ENCODE results near the gene CPHXL2. TPM values are rescaled to one million over a fixed set of nuclear protein-coding genes. Genes with fewer than 3 reads are reported as not detected.

Gene CPHXL2
- total RNA-seq, 2 donors from 2014 or later: not detected

DNA sequence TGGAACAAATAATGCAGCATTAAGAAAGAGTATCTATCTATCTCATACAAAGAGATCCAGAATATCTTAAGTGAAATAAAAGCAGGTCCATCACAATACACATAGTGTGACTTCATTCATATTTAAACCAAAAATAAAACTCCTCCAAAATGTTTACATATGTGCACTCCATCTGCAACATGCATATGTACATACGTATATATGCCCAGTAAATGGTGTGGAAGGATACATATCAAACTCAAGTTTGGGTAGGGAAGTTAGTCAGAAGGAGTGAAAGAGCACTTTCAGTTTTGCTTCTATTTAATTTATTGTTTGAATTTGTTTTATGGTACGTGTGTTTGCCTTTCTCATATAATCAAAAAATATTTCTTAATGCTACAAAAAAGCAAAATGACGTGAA, 41.8 kb downstream of the CPHXL2 start:
- Histone ChIP-seq H3K27me3 (replicated peaks; ENCODE audit: insufficient read depth) (no peaks in the 10 kb centered on the region), H3K9me3 (no peaks in the 10 kb centered on the region), H3K27ac (no peak overlapping the region), H3K36me3 (peaks cover 20 to 34% of the 10 kb centered on the region in 2 donors), H3K4me1 (replicated peaks) (no peaks in the 10 kb centered on the region), H3K4me3 (no peak overlapping the region)
- no peak for TF ChIP-seq POLR2AphosphoS5 (IDR thresholded peaks at IDR 0.05)
- TF ChIP-seq, protein P1, sequence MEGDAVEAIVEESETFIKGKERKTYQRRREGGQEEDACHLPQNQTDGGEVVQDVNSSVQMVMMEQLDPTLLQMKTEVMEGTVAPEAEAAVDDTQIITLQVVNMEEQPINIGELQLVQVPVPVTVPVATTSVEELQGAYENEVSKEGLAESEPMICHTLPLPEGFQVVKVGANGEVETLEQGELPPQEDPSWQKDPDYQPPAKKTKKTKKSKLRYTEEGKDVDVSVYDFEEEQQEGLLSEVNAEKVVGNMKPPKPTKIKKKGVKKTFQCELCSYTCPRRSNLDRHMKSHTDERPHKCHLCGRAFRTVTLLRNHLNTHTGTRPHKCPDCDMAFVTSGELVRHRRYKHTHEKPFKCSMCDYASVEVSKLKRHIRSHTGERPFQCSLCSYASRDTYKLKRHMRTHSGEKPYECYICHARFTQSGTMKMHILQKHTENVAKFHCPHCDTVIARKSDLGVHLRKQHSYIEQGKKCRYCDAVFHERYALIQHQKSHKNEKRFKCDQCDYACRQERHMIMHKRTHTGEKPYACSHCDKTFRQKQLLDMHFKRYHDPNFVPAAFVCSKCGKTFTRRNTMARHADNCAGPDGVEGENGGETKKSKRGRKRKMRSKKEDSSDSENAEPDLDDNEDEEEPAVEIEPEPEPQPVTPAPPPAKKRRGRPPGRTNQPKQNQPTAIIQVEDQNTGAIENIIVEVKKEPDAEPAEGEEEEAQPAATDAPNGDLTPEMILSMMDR (IDR thresholded peaks at IDR 0.05): no peak
- no peak for TF ChIP-seq POLR2A (IDR thresholded peaks at IDR 0.05)
- intact Hi-C loops (cut with DNase I): no loop called here
- WGBS: 84% methylated on average over 3 of the region's 3 CpGs
- no peak for DNase-seq (ENCODE audit: low spot score)

DNA sequence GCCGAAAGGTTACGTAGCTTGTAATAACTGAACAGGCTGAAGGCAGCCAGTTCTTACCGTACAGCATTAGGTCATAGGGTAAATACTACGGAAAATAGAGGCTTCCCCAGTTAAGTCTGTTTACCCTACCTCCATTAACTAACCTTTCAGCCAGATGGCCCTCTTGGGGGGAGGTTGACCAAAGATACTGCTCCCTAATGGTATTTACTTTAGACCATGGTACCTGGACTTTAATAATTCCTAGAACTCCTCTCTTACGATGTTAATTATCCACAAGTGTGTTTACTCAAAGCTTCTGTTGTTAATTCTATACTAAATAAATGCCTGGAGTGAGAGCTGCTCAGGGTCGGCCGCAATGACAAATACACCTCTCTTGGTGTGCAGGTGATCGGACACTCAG, 44.0 kb downstream of the CPHXL2 start:
- no peak for DNase-seq (ENCODE audit: low spot score)
- WGBS: 74% methylated on average over 8 of the region's 8 CpGs
- intact Hi-C loops (cut with DNase I): no loop called here
- no peaks in the 10 kb centered on the region for H3K4me1 ChIP-seq (replicated peaks)
- no peak overlapping the region for H3K4me3 ChIP-seq
- TF ChIP-seq POLR2AphosphoS5 (IDR thresholded peaks at IDR 0.05): no peak
- no peak overlapping the region for H3K27ac ChIP-seq
- H3K27me3 ChIP-seq (replicated peaks; ENCODE audit: insufficient read depth): no peaks in the 10 kb centered on the region
- H3K9me3 ChIP-seq: no peaks in the 10 kb centered on the region
- peaks cover 31 to 45% of the 10 kb centered on the region in 2 donors for H3K36me3 ChIP-seq

DNA sequence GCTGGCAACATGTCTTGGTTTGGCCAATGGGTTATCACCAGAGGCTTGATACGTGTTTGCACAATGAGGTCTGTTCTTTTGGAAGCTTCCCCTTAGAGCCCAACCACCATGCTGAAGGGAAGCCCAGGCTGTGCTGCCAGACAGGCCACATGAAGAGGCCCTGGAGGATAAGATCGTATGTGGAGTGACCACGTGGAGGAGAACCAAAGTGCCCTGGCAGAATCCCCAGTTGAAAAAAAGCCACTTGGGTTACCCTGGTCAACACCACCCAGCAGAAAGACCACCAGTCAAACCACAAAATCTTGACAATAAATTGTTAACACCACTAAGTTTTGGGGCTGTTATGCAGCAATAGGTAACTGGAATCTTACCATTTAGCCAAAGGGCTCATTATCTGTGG, 46.8 kb downstream of the CPHXL2 start:
- peaks cover 32 to 36% of the 10 kb centered on the region in 2 donors for H3K36me3 ChIP-seq
- TF ChIP-seq POLR2AphosphoS5 (IDR thresholded peaks at IDR 0.05) (no peak), POLR2A (IDR thresholded peaks at IDR 0.05) (no peak)
- TF ChIP-seq, protein P1 (IDR thresholded peaks at IDR 0.05): no peak
- no peak overlapping the region for H3K4me3 ChIP-seq
- 79% methylated on average over 3 of the region's 3 CpGs for WGBS
- intact Hi-C loops (cut with DNase I): no loop called here
- H3K27ac ChIP-seq: no peak overlapping the region
- H3K4me1 ChIP-seq (replicated peaks): no peaks in the 10 kb centered on the region
- H3K9me3 ChIP-seq: no peaks in the 10 kb centered on the region
- no peaks in the 10 kb centered on the region for H3K27me3 ChIP-seq (replicated peaks; ENCODE audit: insufficient read depth)
- no peak for DNase-seq (ENCODE audit: low spot score)

DNA sequence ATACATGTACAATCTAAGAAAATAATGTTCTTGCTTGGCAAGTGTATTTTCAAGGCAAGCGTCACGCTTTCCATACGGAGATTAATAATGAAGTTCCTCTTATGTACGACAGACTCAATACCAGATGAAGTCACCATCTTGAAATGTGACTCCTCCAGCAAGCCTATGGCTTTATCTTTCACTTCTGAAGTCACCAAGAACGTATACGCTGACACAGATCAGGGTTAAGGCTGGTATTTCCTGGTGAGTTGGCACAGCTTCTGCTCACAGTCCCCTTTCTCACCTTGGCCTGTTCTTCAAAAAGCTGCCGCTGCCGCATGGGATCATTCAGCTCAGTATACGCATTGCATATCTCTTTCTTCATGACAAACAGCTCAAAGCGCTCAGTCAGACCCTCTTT, 47.7 kb downstream of the CPHXL2 start:
- Histone ChIP-seq H3K4me1 (replicated peaks) (no peaks in the 10 kb centered on the region), H3K27me3 (replicated peaks; ENCODE audit: insufficient read depth) (no peaks in the 10 kb centered on the region), H3K27ac (no peak overlapping the region), H3K9me3 (no peaks in the 10 kb centered on the region), H3K36me3 (peaks cover 32 to 33% of the 10 kb centered on the region in 2 donors), H3K4me3 (no peak overlapping the region)
- DNase-seq (ENCODE audit: low spot score): no peak
- intact Hi-C loops (cut with DNase I): loop anchor here (10.0 kb wide), 2 partner anchors 114 to 154 kb away; no protein-coding TSS in a partner anchor
- 93% methylated on average over 10 of the region's 10 CpGs for WGBS
- TF ChIP-seq, protein P1 (IDR thresholded peaks at IDR 0.05): no peak
- no peak for TF ChIP-seq POLR2AphosphoS5 (IDR thresholded peaks at IDR 0.05)
- TF ChIP-seq POLR2A (IDR thresholded peaks at IDR 0.05): no peak

DNA sequence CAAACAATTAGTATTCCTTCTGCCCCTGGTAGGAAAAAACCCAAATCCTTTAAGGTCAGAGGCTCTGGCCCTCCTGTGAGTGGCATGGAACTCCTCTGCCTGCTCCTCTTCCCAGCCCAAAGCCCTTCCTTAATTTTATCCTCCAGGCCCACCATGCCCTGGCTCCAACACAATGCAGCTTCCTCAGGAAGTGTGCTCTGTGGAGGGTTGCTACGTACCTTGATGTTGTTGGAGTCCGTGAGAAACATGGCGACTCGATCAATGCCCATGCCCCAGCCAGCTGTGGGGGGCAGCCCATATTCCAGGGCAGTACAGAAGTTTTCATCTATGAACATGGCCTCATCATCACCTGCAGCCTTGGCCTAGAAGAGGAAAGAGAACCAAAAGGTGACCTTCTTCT, 48.5 kb downstream of the CPHXL2 start:
- no peak for DNase-seq (ENCODE audit: low spot score)
- Histone ChIP-seq H3K4me3 (no peak overlapping the region), H3K27me3 (replicated peaks; ENCODE audit: insufficient read depth) (no peaks in the 10 kb centered on the region), H3K27ac (no peak overlapping the region), H3K9me3 (no peaks in the 10 kb centered on the region), H3K36me3 (peaks cover 26 to 32% of the 10 kb centered on the region in 2 donors), H3K4me1 (replicated peaks) (no peaks in the 10 kb centered on the region)
- 89% methylated on average over 4 of the region's 4 CpGs for WGBS
- TF ChIP-seq POLR2AphosphoS5 (IDR thresholded peaks at IDR 0.05) (no peak), POLR2A (IDR thresholded peaks at IDR 0.05) (no peak)
- TF ChIP-seq, protein P1 (IDR thresholded peaks at IDR 0.05): no peak
- intact Hi-C loops (cut with DNase I): loop anchor here (10.0 kb wide), 2 partner anchors 114 to 154 kb away; no protein-coding TSS in a partner anchor
